Loucy (cell line): ENCODE data around the gene SERINC2.

Source experiments
- H2AFZ ChIP-seq: fragments of 200-600 bp; sonication (generic); 2 replicates; pipeline ENCODE4 v1.6.0; 2016; ENCODE audit warnings: antibody characterized with exemption, mild to moderate bottlenecking, low read length, moderate library complexity
- H3F3A ChIP-seq: fragments of 200-600 bp; 2 replicates; pipeline ENCODE4 v1.6.0; 2016; ENCODE audit warnings: antibody characterized with exemption, low read depth, mild to moderate bottlenecking
- H3K27me3 ChIP-seq: fragments of 200-600 bp; sonication (generic); 2 replicates; pipeline ENCODE4 v1.6.1; 2014; ENCODE audit warnings: low read length, mild to moderate bottlenecking; ENCODE audit not compliant: insufficient read depth, poor library complexity, severe bottlenecking
- H3K36me3 ChIP-seq: fragments of 200-600 bp; sonication (generic); 2 replicates; pipeline ENCODE4 v1.6.1; 2016; ENCODE audit warnings: low read length; ENCODE audit not compliant: insufficient read depth
- H3K4me1 ChIP-seq: fragments of 200-600 bp; sonication (generic); 2 replicates; pipeline ENCODE4 v1.5.1; 2014; ENCODE audit warnings: low read length, mild to moderate bottlenecking; ENCODE audit not compliant: insufficient read depth, poor library complexity, severe bottlenecking
- H3K4me2 ChIP-seq: fragments of 200-600 bp; sonication (generic); 2 replicates; pipeline ENCODE4 v1.6.0; 2014; ENCODE audit warnings: antibody characterized with exemption, low read length, low read depth, mild to moderate bottlenecking; ENCODE audit not compliant: poor library complexity, severe bottlenecking
- H3K4me3 ChIP-seq: fragments of 200-600 bp; sonication (generic); 2 replicates; pipeline ENCODE4 v1.5.1; 2014; ENCODE audit warnings: low read length, mild to moderate bottlenecking, mixed read lengths; ENCODE audit not compliant: poor library complexity, severe bottlenecking
- H3K79me2 ChIP-seq: fragments of 200-600 bp; sonication (generic); 2 replicates; pipeline ENCODE4 v1.6.1; 2014; ENCODE audit warnings: low read length; ENCODE audit not compliant: insufficient read depth
- H3K9ac ChIP-seq: fragments of 200-600 bp; sonication (generic); 2 replicates; pipeline ENCODE4 v1.6.0; 2014; ENCODE audit warnings: mild to moderate bottlenecking, low read depth, low read length, moderate library complexity; ENCODE audit not compliant: poor library complexity, severe bottlenecking
- H3K9me2 ChIP-seq: fragments of 200-600 bp; sonication (generic); replicated peaks from 2 replicates; pipeline ENCODE4 v1.6.1; 2016; ENCODE audit warnings: low read depth, low read length, mixed read lengths
- H3K9me3 ChIP-seq: fragments of 200-600 bp; sonication (generic); 2 replicates; pipeline ENCODE4 v1.6.1; 2014; ENCODE audit warnings: mild to moderate bottlenecking, antibody characterized with exemption, low read length, low read depth; ENCODE audit not compliant: insufficient read depth
- H4K20me1 ChIP-seq: fragments of 200-600 bp; sonication (generic); 2 replicates; pipeline ENCODE4 v1.6.0; 2014; ENCODE audit warnings: antibody characterized with exemption, low read length, mild to moderate bottlenecking; ENCODE audit not compliant: insufficient read depth, poor library complexity, severe bottlenecking
- EZH2phosphoT487 ChIP-seq: fragments of 200-600 bp; IDR thresholded peaks from 2 replicates; pipeline ENCODE4 v1.6.1; 2018; ENCODE audit warnings: antibody characterized with exemption, mild to moderate bottlenecking, moderate library complexity, borderline replicate concordance
- TF ChIP-seq, protein P1 (sequence below): fragments of 200-600 bp; sonication (generic); conservative IDR thresholded peaks from 2 replicates; pipeline ENCODE4 v1.5.1; 2014; ENCODE audit warnings: mild to moderate bottlenecking, antibody characterized with exemption, low read length

SERINC2 gene

DNA sequence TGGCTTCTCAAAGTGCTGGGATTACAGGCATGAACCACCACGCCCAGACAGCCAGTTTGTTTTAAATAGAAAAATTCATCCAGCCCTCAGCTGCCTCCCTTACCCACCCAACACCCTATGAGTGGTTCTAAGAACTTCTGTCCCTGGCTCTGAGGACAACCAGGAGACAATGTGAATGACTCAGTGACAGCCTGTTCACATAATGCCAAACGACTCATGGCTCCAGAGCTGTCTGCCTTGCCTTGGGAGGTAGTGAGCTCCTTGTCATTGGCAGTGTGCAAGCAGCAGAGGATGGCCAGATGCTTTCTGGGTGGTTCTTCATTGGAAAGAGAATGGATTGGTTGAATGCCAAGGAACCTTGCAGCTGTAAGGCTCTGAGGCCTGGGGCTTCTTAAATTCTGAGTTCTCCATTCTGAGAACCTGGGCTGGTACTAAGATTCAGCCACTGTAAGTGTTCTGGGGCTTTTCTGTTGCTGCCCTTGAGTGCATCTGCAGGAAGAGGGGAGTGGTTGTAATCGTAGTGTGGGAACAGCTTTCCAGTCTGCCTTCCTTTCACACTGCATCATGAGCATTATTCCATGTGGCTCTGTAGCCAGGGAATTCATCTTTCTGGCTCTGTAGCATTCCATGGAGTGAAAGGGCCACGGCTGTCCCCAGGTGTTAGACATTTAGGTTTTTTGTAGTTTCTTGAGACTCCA, 5.8 kb downstream of the SERINC2 start:
- Histone ChIP-seq H3K36me3 (no peaks in the 10 kb centered on the region), H3K4me1 (peaks cover 10% of the 10 kb centered on the region), H3K9me3 (no peaks in the 10 kb centered on the region), H2AFZ (no peak overlapping the region), H3K79me2 (no peaks in the 10 kb centered on the region), H3K9me2 (no peaks in the 10 kb centered on the region), H3K27me3 (no peaks in the 10 kb centered on the region), H3K9ac (no peak overlapping the region), H3K4me2 (no peak overlapping the region), H3F3A (no peaks in the 10 kb centered on the region), H3K4me3 (no peak overlapping the region), H4K20me1 (no peaks in the 10 kb centered on the region)
- TF ChIP-seq EZH2phosphoT487, result no peak

DNA sequence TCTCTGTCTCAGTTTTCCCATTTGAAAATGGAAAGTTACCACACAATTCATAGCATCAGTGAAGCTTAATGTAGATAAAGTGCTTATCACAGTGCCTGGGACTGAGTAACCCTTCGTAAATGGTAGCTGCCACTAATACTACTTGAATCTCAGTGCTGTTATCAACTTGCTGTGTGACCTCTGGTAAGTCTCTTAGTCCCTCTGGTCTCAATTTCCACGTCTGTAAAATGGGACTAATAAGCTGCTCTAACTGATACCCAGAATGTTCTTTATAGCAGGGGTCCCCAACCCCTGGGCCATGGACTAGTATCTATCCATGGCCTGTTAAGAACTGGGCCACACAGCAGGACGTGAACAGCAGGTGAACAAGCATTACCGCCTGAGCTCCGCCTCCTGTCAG, 7.7 kb downstream of the SERINC2 start:
- H3K9ac ChIP-seq, result no peak overlapping the region
- H3K27me3 ChIP-seq, result no peaks in the 10 kb centered on the region
- no peak overlapping the region for H2AFZ ChIP-seq
- no peaks in the 10 kb centered on the region for H4K20me1 ChIP-seq
- H3K4me2 ChIP-seq, result no peak overlapping the region
- no peak for TF ChIP-seq EZH2phosphoT487
- TF ChIP-seq, protein P1, sequence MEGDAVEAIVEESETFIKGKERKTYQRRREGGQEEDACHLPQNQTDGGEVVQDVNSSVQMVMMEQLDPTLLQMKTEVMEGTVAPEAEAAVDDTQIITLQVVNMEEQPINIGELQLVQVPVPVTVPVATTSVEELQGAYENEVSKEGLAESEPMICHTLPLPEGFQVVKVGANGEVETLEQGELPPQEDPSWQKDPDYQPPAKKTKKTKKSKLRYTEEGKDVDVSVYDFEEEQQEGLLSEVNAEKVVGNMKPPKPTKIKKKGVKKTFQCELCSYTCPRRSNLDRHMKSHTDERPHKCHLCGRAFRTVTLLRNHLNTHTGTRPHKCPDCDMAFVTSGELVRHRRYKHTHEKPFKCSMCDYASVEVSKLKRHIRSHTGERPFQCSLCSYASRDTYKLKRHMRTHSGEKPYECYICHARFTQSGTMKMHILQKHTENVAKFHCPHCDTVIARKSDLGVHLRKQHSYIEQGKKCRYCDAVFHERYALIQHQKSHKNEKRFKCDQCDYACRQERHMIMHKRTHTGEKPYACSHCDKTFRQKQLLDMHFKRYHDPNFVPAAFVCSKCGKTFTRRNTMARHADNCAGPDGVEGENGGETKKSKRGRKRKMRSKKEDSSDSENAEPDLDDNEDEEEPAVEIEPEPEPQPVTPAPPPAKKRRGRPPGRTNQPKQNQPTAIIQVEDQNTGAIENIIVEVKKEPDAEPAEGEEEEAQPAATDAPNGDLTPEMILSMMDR, result no peak
- peaks cover 11% of the 10 kb centered on the region for H3K4me1 ChIP-seq
- no peaks in the 10 kb centered on the region for H3K9me3 ChIP-seq
- no peaks in the 10 kb centered on the region for H3K9me2 ChIP-seq
- H3K36me3 ChIP-seq, result no peaks in the 10 kb centered on the region
- no peaks in the 10 kb centered on the region for H3F3A ChIP-seq
- H3K79me2 ChIP-seq, result no peaks in the 10 kb centered on the region
- no peak overlapping the region for H3K4me3 ChIP-seq

GRCh38 chr1:31421371-31422040, 8.5 kb downstream of the SERINC2 start:
- Histone ChIP-seq H3K4me3 (no peak overlapping the region), H3K9ac (no peak overlapping the region), H3K9me2 (no peaks in the 10 kb centered on the region), H3K4me2 (no peak overlapping the region), H3K27me3 (no peaks in the 10 kb centered on the region), H3F3A (no peaks in the 10 kb centered on the region), H3K79me2 (no peaks in the 10 kb centered on the region), H3K4me1 (peaks cover 11% of the 10 kb centered on the region), H3K36me3 (no peaks in the 10 kb centered on the region), H3K9me3 (no peaks in the 10 kb centered on the region), H2AFZ (no peak overlapping the region), H4K20me1 (no peaks in the 10 kb centered on the region)
- TF ChIP-seq, protein P1, result peak; percentile 70
- TF ChIP-seq EZH2phosphoT487, result no peak
